ENCODE results near the gene NOS1AP. TPM values are rescaled to one million over a fixed set of nuclear protein-coding genes. Genes with fewer than 3 reads are reported as not detected.

Gene NOS1AP
- total and polyA plus RNA-seq, 2 donors (not counting 3 experiments of a cell fraction or from before 2014, with no cell fraction given): 1.3 to 5.4 TPM

DNA sequence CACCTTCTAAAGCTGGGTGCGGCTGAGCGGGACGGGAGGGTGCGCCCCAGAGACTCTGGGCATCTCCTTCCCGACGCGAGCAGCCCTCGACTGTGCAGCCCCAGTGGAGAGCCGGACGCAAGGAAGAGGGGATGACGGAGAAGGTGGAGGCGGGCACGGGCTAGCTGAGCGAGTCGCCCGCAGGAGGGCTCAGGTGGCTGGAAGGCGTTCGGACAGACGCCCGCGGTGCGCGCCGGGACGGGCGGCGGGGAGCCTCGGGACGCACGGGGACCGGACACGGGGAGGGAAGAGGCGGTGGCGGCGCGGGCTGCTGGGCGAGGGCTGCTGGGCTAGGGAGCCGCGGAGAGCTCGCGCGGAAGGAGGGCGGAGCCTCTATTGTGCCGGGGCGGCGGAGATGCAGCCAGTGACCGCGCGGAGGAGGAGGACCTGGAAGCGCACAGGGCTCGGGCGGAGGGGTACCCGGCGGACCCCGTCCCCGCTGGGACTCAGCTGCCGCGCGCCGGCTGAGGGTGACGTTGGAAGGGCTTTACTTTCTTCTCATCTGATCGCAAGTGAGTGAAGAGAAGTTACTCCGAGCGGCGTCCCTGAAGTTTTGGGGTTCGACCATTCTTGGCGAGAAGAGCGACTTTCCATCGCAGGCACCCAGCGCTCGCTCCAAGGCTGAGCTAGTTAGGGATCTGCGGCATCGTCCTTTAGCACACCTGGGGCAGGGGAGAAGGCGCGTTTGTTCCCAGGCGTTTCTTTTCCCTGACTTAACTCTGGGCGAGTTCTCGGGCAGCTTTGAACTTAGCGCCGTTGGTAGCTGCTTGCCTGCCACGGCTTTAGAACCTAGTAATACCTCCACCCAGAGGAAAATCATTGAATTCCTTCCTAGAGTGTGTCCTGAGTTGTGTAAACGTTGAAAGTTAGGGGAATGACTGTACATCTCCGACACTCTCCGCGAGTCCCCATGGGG, 45.7 kb upstream of the NOS1AP start, which contains the start of gene OLFML2B:
Gene OLFML2B, minus strand, starts transcription at position 323 of the 955 bp plus-strand sequence. CDS start 439 bp downstream, outside the sequence.
- no TSS peak for BruUV-seq (replicated peaks)
- H3K9me3 ChIP-seq (replicated peaks; ENCODE audit: control insufficient read depth, insufficient read depth, low read length): no peaks in the 10 kb centered on the region
- peaks cover 8% of the 10 kb centered on the region for H3K4me1 ChIP-seq (ENCODE audit: control insufficient read depth, extremely low read depth, insufficient read depth, low read length)
- H3K79me2 ChIP-seq (ENCODE audit: control insufficient read depth, insufficient read depth, low read length): no peaks in the 10 kb centered on the region
- DNase-seq (ENCODE audit: low read depth, low spot score) (peak; percentile 70), FAIRE-seq (peak; percentile 33)
- no peaks in the 10 kb centered on the region for H4K20me1 ChIP-seq (replicated peaks; ENCODE audit: control insufficient read depth, extremely low read depth, insufficient read depth, low read length)
- ChIA-PET CTCF (interaction anchor here (0.5 to 4.8 kb wide), 25 partner anchors 9 to 275 kb away, joined by 3 to 73 read pairs (median 3); no protein-coding TSS in a partner anchor), POLR2A (interaction anchor here (0.6 to 1.0 kb wide), 3 partner anchors 61 to 252 kb away, joined by 3 to 5 read pairs (median 4); no protein-coding TSS in a partner anchor)
- peak within 1 kb of the TSS; percentile 19 for H3K9ac ChIP-seq (replicated peaks; ENCODE audit: extremely low read depth, insufficient read depth, low read length)
- H3K4me3 ChIP-seq (replicated peaks in 1 of 3; ENCODE audit: insufficient read depth in 1 of 3, low read depth in 1 of 3, low read length in 3 of 3): peak within 1 kb of the TSS; percentile 9 to 55 (median 45)
- dilution Hi-C loops (cut with MboI; ENCODE audit: extremely low pct_ligation_motif_present, low sequenced_read_pairs): no loop called here
- H3K27ac ChIP-seq (ENCODE audit: insufficient read depth, low read depth, low read length): no peak within 1 kb of the TSS
- no peaks in the 10 kb centered on the region for H3K9me1 ChIP-seq (replicated peaks; ENCODE audit: control insufficient read depth, extremely low read depth, insufficient read depth, low read length)
- no peaks in the 10 kb centered on the region for H3K36me3 ChIP-seq (ENCODE audit: control insufficient read depth in 2 of 2, extremely low read depth in 1 of 2, insufficient read depth in 2 of 2, low read length in 2 of 2)
- H3K4me2 ChIP-seq (ENCODE audit: insufficient read depth, low read length): peak within 1 kb of the TSS; percentile 32
- no peak for TF ChIP-seq FOS (IDR thresholded peaks at IDR 0.05; ENCODE audit: borderline replicate concordance, insufficient read depth, low read length)
- no peak for TF ChIP-seq EZH2 (IDR thresholded peaks at IDR 0.05; ENCODE audit: borderline replicate concordance, low read depth, low read length, severe bottlenecking)
- TF ChIP-seq POLR2A (IDR thresholded peaks at IDR 0.05; ENCODE audit: low read depth, low read length): no peak
- no peak for TF ChIP-seq GATA2 (IDR thresholded peaks at IDR 0.05; ENCODE audit: insufficient read depth, insufficient read length, low read depth, low read length)
- no peak for TF ChIP-seq POLR2AphosphoS5 (IDR thresholded peaks at IDR 0.05; ENCODE audit: insufficient read depth, low read depth, low read length)
- TF ChIP-seq JUN (IDR thresholded peaks at IDR 0.05; ENCODE audit: borderline replicate concordance, insufficient read depth, insufficient read length, low read depth): no peak
- TF ChIP-seq, protein P1, sequence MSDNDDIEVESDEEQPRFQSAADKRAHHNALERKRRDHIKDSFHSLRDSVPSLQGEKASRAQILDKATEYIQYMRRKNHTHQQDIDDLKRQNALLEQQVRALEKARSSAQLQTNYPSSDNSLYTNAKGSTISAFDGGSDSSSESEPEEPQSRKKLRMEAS (IDR thresholded peaks at IDR 0.05; ENCODE audit: insufficient read depth, insufficient read length): no peak
- TF ChIP-seq, protein P2, sequence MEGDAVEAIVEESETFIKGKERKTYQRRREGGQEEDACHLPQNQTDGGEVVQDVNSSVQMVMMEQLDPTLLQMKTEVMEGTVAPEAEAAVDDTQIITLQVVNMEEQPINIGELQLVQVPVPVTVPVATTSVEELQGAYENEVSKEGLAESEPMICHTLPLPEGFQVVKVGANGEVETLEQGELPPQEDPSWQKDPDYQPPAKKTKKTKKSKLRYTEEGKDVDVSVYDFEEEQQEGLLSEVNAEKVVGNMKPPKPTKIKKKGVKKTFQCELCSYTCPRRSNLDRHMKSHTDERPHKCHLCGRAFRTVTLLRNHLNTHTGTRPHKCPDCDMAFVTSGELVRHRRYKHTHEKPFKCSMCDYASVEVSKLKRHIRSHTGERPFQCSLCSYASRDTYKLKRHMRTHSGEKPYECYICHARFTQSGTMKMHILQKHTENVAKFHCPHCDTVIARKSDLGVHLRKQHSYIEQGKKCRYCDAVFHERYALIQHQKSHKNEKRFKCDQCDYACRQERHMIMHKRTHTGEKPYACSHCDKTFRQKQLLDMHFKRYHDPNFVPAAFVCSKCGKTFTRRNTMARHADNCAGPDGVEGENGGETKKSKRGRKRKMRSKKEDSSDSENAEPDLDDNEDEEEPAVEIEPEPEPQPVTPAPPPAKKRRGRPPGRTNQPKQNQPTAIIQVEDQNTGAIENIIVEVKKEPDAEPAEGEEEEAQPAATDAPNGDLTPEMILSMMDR (IDR thresholded peaks at IDR 0.05; ENCODE audit: extremely low read depth in 1 of 2, insufficient read depth in 1 of 2, low read depth in 1 of 2, low read length in 2 of 2): peak; percentile 19 to 31
- intact Hi-C loops (cut with micrococcal nuclease): loop anchor here (1.0 to 5.0 kb wide), 3 partner anchors 62 to 232 kb away; no protein-coding TSS in a partner anchor
- peaks cover 0 to 3% of the 10 kb centered on the region in 2 experiments for H3K27me3 ChIP-seq (ENCODE audit: control insufficient read depth in 2 of 2, insufficient read depth in 2 of 2, low read length in 2 of 2)
- H2AFZ ChIP-seq (ENCODE audit: low read depth, low read length): peak within 1 kb of the TSS; percentile 60
